Right renal cortex interstitium (tissue), 3 donors: ENCODE data around the gene FAM76B. TPM values are rescaled to one million over a fixed set of nuclear protein-coding genes. Genes with fewer than 3 reads are reported as not detected.

Experiments used
- DNase-seq, 3 donors: peaks; one replicate each; pipeline ENCODE4 v3.0.0-alpha.2; 2013; ENCODE audit warnings: low read depth in 3 of 3, low spot score in 2 of 3
- polyA plus RNA-seq, 3 donors: library from polyadenylated mRNA; unstranded; fragments of 120-200 nt; gene quantifications; one replicate each; pipeline ENCODE4 v1.2.1, GENCODE V29; 2013; ENCODE audit not compliant: insufficient read length in 3 of 3

FAM76B gene
- polyA plus RNA-seq, 3 donors, result 55.0 to 67.2 (median 65.6) TPM

GRCh38 chr11:95792700-95793099, 3.1 kb upstream of the FAM76B start:
- DNase-seq, result no peak

- DNase-seq, result no peak
Measured at GRCh38 chr11:95792200-95792599, 2.6 kb upstream of the FAM76B start.

DNA sequence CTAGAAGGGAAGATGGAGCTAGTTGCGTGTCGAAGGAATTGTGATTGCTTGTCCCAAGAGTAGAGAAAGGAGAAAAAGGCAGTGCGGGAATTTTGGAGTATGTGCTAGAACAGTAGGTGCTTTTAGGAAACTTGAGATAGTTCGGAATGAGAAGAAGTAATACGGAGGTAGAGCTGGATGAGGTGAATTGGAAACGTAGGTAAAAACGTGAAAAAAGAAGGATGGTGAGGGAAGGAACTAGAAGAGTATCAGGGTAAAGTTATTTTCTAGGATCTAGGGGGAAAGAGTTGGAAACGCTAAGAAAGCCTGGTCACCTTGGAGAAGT, 2.1 kb upstream of the FAM76B start:
- DNase-seq, result peak in 1 of 3 donors; percentile 6

- peak in 2 of 3 donors; percentile 48 to 58 for DNase-seq
Measured at GRCh38 chr11:95790933-95791708, 1.5 kb upstream of the FAM76B start.

DNA sequence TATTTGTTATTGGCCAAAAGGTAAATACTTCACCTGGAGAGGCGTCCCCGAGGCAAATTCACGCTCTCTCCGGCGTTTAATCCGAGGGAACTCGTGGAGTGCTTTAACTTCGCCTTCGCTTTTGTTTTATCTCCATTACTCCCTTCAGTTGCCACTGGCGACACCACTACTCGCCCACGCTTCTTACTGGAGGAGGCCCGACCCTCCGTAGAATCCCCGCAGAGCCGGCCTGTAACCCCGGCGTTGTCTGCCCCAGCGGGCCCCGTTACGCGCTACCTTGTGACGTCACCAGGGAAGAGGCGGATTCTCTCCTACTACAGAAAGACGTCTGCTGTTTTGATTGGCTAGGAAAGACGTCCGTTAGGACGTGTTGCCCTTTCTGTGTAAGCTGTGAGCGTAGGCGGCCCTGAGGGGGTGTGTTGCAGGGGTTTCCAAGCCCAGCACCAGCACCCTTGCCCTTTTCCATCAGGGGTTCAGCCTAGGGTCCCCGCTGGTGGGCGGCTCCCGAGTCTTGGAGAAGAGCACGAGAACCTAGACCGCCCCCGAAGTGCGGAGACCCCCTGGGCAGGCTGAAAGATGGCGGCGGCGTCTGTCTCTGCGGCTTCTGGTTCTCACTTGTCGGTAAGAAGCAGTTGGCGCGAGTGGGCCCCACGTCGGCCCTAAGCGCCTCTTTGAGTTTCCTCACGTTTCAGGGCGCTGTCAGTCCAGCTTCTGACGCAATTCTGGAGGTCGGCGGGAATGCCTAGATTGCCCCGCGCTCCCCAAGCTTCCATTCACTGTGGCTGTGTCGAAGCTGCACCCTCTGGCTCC, 746 bp upstream of the FAM76B start, which contains the start of gene CEP57:
CEP57 (plus strand) TSS at position 376 of the 810 bp plus-strand sequence; CDS start at position 577, 201 bp downstream.
- peak; percentile 96 to 99 (median 98) for DNase-seq

DNA sequence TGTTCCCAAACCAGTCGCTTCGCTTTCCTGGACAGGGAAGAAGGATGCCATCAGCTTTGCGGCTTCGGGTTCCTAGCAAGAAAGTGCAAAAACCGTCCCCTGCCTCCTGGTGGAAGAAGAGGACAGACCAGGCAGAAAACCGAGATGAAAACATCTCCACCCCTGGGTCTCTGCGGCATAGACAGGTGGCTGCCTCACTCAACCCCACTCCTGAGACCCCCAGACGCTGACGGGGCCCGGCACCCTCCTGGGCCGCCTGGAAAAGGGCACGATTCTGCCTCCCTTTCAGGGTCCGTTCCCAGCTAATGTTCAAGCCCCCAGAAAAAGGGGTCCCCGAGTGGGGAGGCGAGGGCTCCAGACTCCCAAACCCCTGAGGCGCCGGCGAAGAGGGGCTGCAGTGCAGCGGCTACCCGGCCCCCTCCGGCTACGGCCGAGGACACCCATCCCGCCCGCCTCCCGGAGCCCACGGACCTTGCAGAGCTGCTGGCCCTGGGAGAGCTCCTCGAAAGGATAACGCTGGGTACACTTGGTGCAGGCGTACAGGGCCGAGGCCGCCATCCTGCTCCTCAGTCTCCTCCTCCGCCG, 569 bp downstream of the FAM76B start:
- DNase-seq, result peak in 1 of 3 donors; percentile 36

- DNase-seq, result no peak
Measured at GRCh38 chr11:95780544-95780943, 9.0 kb downstream of the FAM76B start.

- no peak for DNase-seq
Measured at GRCh38 chr11:95778699-95779098, 10.9 kb downstream of the FAM76B start.

DNA sequence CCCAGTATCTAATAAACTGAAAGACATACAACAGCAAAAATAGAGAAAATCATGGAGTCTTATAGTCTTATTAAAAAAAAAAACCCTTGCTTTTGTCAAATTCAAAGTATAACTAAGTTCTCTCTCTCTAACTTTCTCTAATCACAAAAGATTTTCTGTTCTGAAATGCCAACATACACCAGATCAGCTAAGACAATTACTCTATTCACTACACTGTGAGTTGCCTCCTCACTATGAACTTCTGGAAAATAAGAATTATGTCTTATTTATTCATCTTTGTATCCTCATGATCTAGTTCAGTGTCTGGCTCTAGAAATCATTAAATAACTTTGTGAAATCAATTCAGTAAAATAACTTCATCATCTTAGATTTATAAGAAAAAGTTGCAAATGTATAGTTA, 12.7 kb downstream of the FAM76B start:
- DNase-seq, result no peak

DNA sequence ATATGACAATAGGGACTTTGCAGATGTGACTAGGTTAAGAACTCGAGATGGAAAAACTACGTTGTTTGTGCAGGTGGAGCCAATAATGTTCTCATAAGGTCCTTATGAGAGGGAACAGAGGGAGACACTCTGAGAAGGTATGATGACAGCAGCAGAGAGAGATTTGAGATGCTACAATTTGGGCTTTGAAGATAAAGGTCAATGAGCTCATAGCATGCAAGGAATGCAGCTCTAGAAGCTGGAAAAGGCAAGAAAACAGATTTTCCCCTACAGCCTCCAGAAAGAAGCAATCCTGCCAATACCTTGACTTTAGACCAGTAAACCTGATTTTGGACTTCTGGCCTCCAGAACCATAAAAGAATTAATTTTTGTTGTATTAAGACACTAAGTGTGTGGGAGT, 21.1 kb downstream of the FAM76B start:
- DNase-seq, result no peak

DNA sequence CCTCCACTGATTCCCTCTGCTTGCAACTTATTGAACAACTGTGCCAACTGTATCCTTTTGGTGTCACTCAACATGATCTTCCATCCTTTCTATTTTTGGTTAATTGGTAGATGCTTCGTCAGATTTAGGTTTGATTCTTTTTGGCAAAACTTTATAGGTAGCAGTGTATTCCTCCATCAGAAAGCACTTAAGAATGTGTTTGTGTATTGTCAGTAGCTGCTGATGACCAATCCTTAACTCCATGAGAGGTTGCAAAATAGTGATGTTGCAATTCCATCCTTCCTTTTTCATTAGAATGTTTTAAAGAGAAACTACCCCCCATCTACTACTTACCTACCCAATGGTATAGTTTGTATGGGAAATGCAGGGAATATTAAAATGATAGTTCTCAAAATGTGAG, 22.1 kb downstream of the FAM76B start:
- no peak for DNase-seq

DNA sequence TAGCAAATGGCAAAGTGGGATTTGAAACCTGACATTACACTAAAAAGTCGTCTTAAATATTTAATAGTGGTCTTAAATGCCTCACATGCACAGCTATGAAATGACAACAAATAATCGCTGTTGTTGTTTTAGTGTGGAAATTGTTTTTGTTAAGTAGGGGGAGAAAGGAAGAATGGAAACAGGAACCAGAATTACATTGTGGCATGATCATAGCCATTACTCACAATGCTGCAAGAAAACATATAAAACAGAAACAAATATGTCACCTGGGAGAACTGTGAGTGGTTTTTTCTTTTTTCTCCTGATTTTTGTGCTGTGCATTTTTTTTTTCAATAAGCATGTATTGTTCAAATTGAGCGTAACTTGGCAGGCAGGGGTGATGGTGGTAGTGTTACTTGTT, 22.9 kb downstream of the FAM76B start:
- DNase-seq, result no peak

DNA sequence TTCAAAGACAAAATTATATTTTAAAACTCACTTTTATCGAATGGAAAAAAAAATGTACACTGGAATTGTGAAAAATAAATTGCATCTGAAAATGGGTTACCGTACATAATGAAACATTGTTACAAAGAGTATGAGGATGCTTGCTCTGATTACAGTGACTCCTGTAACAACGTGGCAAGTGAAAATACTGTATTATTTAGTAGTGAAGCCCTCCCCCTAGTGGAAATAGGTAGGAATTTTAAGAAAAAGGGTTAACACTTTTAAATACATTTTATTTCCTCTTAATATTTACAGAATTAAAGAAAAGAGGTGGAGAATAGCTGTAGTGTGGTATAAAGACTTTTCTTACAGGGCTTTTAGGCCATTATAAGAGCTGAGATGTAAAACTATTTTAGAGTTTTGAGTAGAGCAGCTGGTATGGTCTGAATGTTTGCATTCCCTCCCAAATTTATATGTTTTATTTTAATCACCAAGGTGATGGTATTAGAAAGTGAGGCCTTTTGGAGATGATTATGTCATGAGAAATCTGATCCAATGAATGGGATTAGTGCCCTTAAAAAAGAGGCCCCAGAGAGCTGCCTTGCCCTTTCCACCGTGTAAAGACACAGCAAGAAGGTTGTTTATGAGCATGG, 25.2 kb downstream of the FAM76B start:
- peak in 2 of 3 donors; percentile 32 to 43 for DNase-seq

DNA sequence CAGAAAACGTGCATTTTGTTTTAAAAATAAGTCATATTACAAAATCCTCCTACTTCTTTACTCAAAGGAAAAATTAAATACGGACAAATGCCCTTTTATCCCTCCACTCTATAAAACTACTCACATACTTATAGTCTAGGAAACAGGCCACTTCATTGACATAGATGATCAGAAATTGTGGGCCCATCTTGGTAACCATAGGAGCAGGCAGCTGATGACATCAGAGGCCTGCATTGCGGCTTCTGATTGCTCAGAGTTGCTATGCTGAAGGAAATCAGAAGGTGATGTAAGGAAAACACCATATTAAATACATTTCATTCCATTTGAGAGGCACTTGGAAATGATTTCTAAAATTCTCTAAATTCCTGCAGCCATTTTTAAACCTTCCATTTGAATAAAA, 27.0 kb downstream of the FAM76B start:
- no peak for DNase-seq

DNA sequence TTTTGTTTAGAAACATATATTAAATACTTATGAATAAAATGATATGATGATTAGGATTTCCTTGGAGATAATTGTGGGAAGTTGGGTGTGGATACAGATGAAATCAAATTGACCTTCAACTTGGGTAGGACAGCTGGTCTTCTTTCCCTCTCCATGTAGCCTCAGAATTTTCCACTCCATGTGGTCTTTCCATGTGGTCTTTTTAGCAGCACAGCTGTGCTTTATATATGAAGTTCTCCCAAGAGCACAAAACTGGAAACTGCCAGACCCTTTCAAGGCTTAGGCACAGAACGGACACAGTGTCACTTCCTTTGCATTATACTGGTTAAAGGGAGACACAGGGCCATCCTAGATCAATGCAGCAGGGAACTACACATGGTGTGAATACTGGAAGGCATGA, 28.6 kb downstream of the FAM76B start:
- no peak for DNase-seq

DNA sequence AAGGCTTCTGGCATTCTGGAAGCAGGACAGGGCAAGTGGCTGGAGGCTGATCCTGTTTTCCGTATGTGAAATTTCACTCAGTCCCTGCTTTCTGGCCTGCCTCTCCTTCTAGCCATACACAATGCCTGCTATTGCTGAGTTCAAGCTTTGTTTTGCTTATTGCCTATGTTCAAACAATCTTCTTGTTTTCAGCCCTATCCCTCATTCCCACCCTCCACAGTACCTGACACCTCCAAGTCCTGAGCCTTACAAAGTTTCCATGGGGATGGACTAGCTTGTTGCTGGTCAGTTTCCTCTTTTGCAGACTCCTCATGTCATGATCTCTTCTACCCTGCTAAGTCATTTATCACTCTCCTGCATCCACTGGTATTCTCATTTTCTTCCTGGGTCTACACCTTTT, 38.1 kb downstream of the FAM76B start:
- DNase-seq, result no peak

GRCh38 chr11:95750101-95750500, 39.5 kb downstream of the FAM76B start:
- DNase-seq, result no peak

DNA sequence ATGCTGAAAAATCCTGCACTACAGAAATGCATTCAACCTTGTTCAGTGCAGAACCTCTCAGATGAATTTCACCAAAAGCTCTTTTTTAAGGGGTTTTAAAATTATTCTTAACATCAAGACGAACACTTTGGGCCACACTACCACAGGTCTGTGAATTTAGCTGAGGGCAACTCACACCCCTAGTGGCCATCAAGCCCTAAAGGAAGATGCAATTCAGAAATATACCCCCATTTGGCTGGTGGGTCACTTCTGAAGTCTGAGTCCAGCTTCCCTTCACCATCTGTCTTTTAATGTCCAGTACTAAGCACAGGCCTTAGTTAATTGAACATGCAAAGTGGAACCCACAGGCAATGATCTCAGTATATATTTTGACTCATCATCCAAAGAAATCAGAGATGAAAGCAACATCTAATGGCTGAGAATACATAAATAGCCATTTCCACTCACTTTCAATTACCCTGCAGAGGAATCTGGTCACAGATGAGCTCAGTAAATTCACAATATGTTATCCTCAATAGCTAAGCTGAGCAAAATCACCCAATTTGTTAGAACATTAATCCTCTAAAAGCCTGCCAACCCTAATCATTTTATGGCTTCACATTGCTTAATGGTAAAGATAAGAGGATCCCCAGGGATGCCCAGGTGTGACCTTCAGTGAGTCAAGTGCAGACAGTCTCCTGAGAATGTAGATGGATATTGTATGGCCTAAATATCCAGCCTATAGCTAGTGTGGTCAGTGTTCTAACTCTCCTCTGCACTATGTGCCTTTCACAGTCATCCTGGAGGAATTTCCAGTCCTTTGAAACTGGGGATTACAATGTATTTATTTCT, 50.3 kb downstream of the FAM76B start:
- DNase-seq, result no peak

DNA sequence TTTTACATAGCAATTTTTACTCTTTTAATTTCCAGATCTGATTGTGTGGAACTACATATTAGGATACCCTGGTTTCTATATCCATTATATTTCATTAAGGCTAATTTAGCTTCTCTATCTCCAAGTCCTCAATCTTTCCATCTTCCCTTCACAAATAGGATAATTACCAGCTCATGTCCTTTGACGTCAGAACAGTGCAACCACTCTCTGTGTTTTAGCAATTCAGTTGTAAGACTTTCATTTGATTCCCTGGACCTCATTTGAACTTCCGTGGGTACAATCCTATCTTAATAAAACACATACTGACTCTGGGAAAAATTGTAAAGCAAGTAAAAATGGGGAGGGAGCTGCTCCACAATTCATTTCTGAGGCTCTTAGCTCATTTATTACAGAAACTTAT, 52.8 kb downstream of the FAM76B start:
- no peak for DNase-seq

- DNase-seq, result no peak
Measured at GRCh38 chr11:95736355-95736754, 53.2 kb downstream of the FAM76B start.
